Ascending aorta (tissue), 2 donors: ENCODE results near the gene KCNK16. TPM values are rescaled to one million over a fixed set of nuclear protein-coding genes. Genes with fewer than 3 reads are reported as not detected.

Source experiments
- DNase-seq, 2 donors: peaks; one replicate each; pipeline ENCODE4 v3.0.0-alpha.2; 2019; ENCODE audit warnings: low spot score in 2 of 2
- H3K27ac ChIP-seq, 2 donors: fragments of 200-600 bp; sonication (generic); one replicate each; pipeline ENCODE4 v1.5.1; 2016 to 2017; ENCODE audit warnings: mild to moderate bottlenecking in 1 of 2
- H3K27me3 ChIP-seq: fragments of 200-600 bp; sonication (generic); one replicate; pipeline ENCODE4 v1.5.1; 2017
- H3K36me3 ChIP-seq, 2 donors: fragments of 200-600 bp; sonication (generic); one replicate each; pipeline ENCODE4 v1.5.1; 2016
- H3K4me1 ChIP-seq, 2 donors: fragments of 200-600 bp; sonication (generic); one replicate each; pipeline ENCODE4 v1.5.1; 2016 to 2017; ENCODE audit warnings: mild to moderate bottlenecking in 1 of 2
- H3K4me3 ChIP-seq, 2 donors: fragments of 200-600 bp; sonication (generic); one replicate each; pipeline ENCODE4 v1.5.1; 2016 to 2017; ENCODE audit warnings: mild to moderate bottlenecking in 1 of 2
- H3K9me3 ChIP-seq, 2 donors: fragments of 200-600 bp; sonication (generic); one replicate each; pipeline ENCODE4 v1.5.1; 2016
- CTCF ChIP-seq, 3 experiments: fragments of 200-600 bp in 2 of 3; fragments of 450-650 bp in 1 of 3; sonication (generic) in 2 of 3; IDR thresholded peaks; one replicate each; pipeline ENCODE4 v1.5.1; 2016 to 2019; ENCODE audit warnings: antibody characterized with exemption in 3 of 3, mild to moderate bottlenecking in 1 of 3, moderate library complexity in 1 of 3
- intact Hi-C: fragments of 100-400 bp; cut with DNase I; formaldehyde crosslinking; loops from one replicate; pipeline ENCODE4 v1.15.1; 2023
- total RNA-seq: library from RNA; depleted of rRNA; stranded (reverse); fragments of >200 nt; gene quantifications from one replicate; pipeline ENCODE4 v1.1.0, GENCODE V29; 2016

Gene KCNK16
- total RNA-seq, 1 donor from 2014 or later, result not detected

DNA sequence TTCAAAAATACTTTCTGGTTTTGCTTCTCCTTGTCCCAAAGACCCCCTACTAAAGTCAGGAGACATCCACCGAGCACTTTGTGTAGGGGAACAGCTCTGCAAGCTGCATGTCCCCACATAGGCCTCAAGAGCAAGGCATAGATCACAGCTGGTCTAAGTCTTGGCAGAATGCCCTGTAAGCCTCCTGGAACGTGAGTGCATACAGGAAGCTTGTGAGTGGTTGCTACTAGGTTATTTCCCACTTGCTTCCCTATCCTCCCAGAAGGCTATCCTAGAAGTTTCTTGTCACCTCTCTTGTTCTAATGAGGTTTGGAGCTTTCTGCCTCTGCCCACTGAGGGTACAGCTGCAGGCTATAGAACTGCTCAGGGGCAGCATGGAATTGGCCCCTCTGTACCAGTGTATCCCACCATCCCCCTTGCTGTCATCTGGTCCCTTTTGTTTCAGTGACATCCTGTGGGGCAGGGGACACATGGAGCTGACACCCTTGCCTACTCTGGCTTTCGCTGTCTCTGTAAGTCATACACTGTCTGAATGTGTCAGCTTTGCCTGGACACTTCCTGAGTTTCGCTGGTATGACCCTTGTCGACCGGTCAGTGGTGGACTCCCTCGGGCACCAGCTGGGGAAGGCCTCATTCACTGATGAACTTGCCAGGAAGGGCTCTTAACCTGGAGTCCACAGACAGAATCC, 35.6 kb upstream of the KCNK16 start:
- no peak for TF ChIP-seq CTCF (IDR thresholded peaks at IDR 0.05)
- Histone ChIP-seq H3K27me3 (no peaks in the 10 kb centered on the region), H3K9me3 (no peaks in the 10 kb centered on the region), H3K4me3 (no peak overlapping the region), H3K4me1 (no peaks in the 10 kb centered on the region), H3K27ac (no peak overlapping the region), H3K36me3 (no peaks in the 10 kb centered on the region)
- intact Hi-C loops, result no loop called here
- DNase-seq, result no peak

GRCh38 chr6:39353698-39354315, 31.3 kb upstream of the KCNK16 start:
- no peaks in the 10 kb centered on the region for H3K27me3 ChIP-seq
- TF ChIP-seq CTCF (IDR thresholded peaks at IDR 0.05), result no peak
- no peaks in the 10 kb centered on the region for H3K36me3 ChIP-seq
- H3K9me3 ChIP-seq, result no peaks in the 10 kb centered on the region
- DNase-seq, result no peak
- H3K4me3 ChIP-seq, result no peak overlapping the region
- no peak overlapping the region for H3K27ac ChIP-seq
- intact Hi-C loops, result no loop called here
- no peaks in the 10 kb centered on the region for H3K4me1 ChIP-seq

DNA sequence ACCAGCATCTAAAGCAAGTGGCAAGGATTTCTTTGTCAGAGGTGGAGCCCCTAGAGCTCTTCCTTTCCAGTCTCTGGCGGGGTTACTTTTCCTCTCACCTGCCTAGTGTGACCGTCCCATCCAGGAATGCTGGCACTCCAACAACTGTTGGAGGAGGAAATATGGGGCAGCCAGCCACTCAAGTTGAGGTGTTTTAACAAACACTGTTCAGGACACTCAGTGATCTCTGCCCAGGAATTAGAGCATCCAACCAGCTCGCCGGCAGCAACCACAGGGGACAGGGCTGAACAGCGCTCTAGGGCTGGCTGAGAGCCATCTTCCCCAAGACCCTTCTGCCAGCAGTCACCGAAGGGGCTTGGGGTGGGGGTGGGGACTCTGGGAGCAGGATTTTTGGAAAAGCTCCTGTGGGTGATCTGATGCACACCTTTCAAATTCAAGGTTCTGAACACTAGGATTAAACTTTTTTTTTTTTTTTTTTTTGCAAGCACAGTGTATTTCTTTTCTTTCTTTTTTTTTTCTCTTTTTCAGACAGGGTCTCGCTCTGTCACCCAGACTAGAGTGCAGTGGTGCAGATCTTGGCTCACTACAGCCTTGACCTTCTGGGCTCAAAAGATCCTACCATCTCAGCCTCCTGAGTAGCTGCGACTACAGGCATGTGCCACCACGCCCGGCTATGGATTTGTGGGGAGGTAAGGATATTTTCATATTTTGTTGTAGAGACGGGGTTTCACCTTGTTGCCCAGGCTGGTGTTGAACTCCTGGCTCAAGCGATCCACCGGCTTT, 28.4 kb upstream of the KCNK16 start:
- TF ChIP-seq CTCF (IDR thresholded peaks at IDR 0.05), result no peak
- no peak overlapping the region for H3K27ac ChIP-seq
- intact Hi-C loops, result no loop called here
- no peak overlapping the region for H3K4me3 ChIP-seq
- H3K4me1 ChIP-seq, result no peaks in the 10 kb centered on the region
- no peaks in the 10 kb centered on the region for H3K9me3 ChIP-seq
- no peak for DNase-seq
- H3K36me3 ChIP-seq, result no peaks in the 10 kb centered on the region
- no peaks in the 10 kb centered on the region for H3K27me3 ChIP-seq

DNA sequence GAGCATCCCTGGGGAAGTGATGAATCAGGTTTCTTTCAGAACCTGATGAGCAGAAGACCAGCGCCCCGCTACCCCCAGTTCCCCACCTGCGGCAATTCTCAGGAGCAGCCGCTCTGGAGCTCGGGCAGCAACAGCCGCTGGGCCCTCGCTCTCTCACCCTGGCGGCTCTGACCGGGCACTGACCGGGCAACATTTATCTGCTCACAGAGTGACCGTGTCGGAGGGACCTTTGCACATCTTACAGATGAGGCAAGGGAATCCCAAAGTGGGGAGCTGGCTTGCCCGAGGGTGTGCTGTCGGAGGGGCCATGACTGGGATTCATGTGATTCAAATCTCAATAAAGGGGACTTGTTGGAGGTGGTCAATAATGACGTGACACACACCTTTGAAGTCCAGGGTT, 26.2 kb upstream of the KCNK16 start:
- intact Hi-C loops, result loop anchor here (5.0 to 10.0 kb wide), 3 partner anchors 536 to 1726 kb away; partner anchors contain the start of genes NFYA and OARD1
- Histone ChIP-seq H3K27ac (no peak overlapping the region), H3K9me3 (no peaks in the 10 kb centered on the region), H3K27me3 (no peaks in the 10 kb centered on the region), H3K4me3 (no peak overlapping the region), H3K36me3 (no peaks in the 10 kb centered on the region), H3K4me1 (peaks cover 0 to 16% of the 10 kb centered on the region in 2 donors)
- DNase-seq, result no peak
- no peak for TF ChIP-seq CTCF (IDR thresholded peaks at IDR 0.05)

GRCh38 chr6:39347906-39348585, 25.5 kb upstream of the KCNK16 start:
- peak; percentile 62 to 95 (median 89) for TF ChIP-seq CTCF (IDR thresholded peaks at IDR 0.05)
- no peak overlapping the region for H3K27ac ChIP-seq
- no peaks in the 10 kb centered on the region for H3K36me3 ChIP-seq
- no peaks in the 10 kb centered on the region for H3K9me3 ChIP-seq
- peak in 1 of 2 donors; percentile 84 for DNase-seq
- H3K4me1 ChIP-seq, result peaks cover 4 to 21% of the 10 kb centered on the region in 2 donors
- intact Hi-C loops, result loop anchor here (5.0 to 10.0 kb wide), 3 partner anchors 537 to 1727 kb away; partner anchors contain the start of genes NFYA and OARD1
- H3K27me3 ChIP-seq, result no peaks in the 10 kb centered on the region
- no peak overlapping the region for H3K4me3 ChIP-seq
